Measurements from ENCODE around the gene DGKH. TPM values are rescaled to one million over a fixed set of nuclear protein-coding genes. Genes with fewer than 3 reads are reported as not detected.

DGKH gene
- total and polyA plus RNA-seq, 9 of the 15 experiments (the other 6 are each of a cell fraction or from before 2014, with no cell fraction given), result 0.38 to 4.4 (median 3.1) TPM

DNA sequence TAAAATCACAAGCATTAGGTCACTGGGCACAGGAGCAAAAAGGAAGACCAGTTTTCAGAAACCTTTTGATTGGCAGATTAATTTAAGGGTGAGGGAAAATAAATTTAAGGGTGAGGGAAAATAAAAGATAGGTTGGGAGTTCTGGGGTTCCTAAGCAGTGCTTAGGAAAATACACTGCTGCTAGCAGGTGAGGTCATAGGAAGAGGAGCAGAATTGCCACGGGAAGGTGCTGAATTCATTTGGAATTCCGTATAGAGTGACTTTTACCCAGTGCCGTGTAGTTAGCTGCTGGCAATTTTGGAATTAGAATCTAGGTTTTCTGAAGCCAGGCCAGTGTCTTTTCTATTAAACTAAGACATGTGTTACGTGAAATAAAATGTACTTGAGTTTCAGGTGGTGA, 59.8 kb downstream of the DGKH start (continued):
- TF ChIP-seq, protein P1, sequence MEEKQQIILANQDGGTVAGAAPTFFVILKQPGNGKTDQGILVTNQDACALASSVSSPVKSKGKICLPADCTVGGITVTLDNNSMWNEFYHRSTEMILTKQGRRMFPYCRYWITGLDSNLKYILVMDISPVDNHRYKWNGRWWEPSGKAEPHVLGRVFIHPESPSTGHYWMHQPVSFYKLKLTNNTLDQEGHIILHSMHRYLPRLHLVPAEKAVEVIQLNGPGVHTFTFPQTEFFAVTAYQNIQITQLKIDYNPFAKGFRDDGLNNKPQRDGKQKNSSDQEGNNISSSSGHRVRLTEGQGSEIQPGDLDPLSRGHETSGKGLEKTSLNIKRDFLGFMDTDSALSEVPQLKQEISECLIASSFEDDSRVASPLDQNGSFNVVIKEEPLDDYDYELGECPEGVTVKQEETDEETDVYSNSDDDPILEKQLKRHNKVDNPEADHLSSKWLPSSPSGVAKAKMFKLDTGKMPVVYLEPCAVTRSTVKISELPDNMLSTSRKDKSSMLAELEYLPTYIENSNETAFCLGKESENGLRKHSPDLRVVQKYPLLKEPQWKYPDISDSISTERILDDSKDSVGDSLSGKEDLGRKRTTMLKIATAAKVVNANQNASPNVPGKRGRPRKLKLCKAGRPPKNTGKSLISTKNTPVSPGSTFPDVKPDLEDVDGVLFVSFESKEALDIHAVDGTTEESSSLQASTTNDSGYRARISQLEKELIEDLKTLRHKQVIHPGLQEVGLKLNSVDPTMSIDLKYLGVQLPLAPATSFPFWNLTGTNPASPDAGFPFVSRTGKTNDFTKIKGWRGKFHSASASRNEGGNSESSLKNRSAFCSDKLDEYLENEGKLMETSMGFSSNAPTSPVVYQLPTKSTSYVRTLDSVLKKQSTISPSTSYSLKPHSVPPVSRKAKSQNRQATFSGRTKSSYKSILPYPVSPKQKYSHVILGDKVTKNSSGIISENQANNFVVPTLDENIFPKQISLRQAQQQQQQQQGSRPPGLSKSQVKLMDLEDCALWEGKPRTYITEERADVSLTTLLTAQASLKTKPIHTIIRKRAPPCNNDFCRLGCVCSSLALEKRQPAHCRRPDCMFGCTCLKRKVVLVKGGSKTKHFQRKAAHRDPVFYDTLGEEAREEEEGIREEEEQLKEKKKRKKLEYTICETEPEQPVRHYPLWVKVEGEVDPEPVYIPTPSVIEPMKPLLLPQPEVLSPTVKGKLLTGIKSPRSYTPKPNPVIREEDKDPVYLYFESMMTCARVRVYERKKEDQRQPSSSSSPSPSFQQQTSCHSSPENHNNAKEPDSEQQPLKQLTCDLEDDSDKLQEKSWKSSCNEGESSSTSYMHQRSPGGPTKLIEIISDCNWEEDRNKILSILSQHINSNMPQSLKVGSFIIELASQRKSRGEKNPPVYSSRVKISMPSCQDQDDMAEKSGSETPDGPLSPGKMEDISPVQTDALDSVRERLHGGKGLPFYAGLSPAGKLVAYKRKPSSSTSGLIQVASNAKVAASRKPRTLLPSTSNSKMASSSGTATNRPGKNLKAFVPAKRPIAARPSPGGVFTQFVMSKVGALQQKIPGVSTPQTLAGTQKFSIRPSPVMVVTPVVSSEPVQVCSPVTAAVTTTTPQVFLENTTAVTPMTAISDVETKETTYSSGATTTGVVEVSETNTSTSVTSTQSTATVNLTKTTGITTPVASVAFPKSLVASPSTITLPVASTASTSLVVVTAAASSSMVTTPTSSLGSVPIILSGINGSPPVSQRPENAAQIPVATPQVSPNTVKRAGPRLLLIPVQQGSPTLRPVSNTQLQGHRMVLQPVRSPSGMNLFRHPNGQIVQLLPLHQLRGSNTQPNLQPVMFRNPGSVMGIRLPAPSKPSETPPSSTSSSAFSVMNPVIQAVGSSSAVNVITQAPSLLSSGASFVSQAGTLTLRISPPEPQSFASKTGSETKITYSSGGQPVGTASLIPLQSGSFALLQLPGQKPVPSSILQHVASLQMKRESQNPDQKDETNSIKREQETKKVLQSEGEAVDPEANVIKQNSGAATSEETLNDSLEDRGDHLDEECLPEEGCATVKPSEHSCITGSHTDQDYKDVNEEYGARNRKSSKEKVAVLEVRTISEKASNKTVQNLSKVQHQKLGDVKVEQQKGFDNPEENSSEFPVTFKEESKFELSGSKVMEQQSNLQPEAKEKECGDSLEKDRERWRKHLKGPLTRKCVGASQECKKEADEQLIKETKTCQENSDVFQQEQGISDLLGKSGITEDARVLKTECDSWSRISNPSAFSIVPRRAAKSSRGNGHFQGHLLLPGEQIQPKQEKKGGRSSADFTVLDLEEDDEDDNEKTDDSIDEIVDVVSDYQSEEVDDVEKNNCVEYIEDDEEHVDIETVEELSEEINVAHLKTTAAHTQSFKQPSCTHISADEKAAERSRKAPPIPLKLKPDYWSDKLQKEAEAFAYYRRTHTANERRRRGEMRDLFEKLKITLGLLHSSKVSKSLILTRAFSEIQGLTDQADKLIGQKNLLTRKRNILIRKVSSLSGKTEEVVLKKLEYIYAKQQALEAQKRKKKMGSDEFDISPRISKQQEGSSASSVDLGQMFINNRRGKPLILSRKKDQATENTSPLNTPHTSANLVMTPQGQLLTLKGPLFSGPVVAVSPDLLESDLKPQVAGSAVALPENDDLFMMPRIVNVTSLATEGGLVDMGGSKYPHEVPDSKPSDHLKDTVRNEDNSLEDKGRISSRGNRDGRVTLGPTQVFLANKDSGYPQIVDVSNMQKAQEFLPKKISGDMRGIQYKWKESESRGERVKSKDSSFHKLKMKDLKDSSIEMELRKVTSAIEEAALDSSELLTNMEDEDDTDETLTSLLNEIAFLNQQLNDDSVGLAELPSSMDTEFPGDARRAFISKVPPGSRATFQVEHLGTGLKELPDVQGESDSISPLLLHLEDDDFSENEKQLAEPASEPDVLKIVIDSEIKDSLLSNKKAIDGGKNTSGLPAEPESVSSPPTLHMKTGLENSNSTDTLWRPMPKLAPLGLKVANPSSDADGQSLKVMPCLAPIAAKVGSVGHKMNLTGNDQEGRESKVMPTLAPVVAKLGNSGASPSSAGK (IDR thresholded peaks at IDR 0.05), result no peak
- TF ChIP-seq ZNF780A (CRISPR knock-in tag; IDR thresholded peaks at IDR 0.05), result no peak
- no peak for TF ChIP-seq NFIC (IDR thresholded peaks at IDR 0.05)
- TF ChIP-seq TCF3 (CRISPR knock-in tag; IDR thresholded peaks at IDR 0.05), result no peak
- no peak for TF ChIP-seq ZNF274 (IDR thresholded peaks at IDR 0.05; ENCODE audit: borderline replicate concordance, low read depth, low read length)
- TF ChIP-seq, protein P2, sequence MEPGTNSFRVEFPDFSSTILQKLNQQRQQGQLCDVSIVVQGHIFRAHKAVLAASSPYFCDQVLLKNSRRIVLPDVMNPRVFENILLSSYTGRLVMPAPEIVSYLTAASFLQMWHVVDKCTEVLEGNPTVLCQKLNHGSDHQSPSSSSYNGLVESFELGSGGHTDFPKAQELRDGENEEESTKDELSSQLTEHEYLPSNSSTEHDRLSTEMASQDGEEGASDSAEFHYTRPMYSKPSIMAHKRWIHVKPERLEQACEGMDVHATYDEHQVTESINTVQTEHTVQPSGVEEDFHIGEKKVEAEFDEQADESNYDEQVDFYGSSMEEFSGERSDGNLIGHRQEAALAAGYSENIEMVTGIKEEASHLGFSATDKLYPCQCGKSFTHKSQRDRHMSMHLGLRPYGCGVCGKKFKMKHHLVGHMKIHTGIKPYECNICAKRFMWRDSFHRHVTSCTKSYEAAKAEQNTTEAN (CRISPR knock-in tag; IDR thresholded peaks at IDR 0.05), result no peak

All from K562 (cell line).